B cell (primary cell): ENCODE data around the gene TNPO2. TPM values are rescaled to one million over a fixed set of nuclear protein-coding genes. Genes with fewer than 3 reads are reported as not detected.
A peak's percentile ranks its signal among the peaks of the same experiment; 100 is the strongest.

Source experiments
- ATAC-seq: fragments of 200-7000 bp; cut with Tn5 transposase; one replicate; pipeline ENCODE4 v1.10.0; 2021; ENCODE audit warnings: low read depth, mild to moderate bottlenecking, moderate number of reproducible peaks, moderate library complexity
- CTCF ChIA-PET: fragments of 350-600 bp; sonication (Branson Sonifier 250); formaldehyde crosslinking; loops from one replicate; lab custom pipeline; 2021; ENCODE audit warnings: antibody characterized with exemption, inconsistent platforms; lab: Charles Lee
- POLR2A ChIA-PET: fragments of 350-600 bp; sonication (Branson Sonifier 250); formaldehyde crosslinking; loops from one replicate; lab custom pipeline; 2021; ENCODE audit warnings: antibody characterized with exemption; lab: Charles Lee
- DNase-seq: peaks from one replicate; pipeline ENCODE4 v3.0.0; 2013
- H2AFZ ChIP-seq: 2 replicates; pipeline ENCODE4 v1.6.1; 2012; ENCODE audit warnings: mild to moderate bottlenecking, low read depth, low read length; ENCODE audit not compliant: insufficient read depth, poor library complexity, severe bottlenecking
- H3K27ac ChIP-seq, 2 donors: 1 replicate in 1 of 2; 2 replicates in 1 of 2; pipeline ENCODE4 v1.5.1; 2012 to 2013; ENCODE audit warnings: low read length in 2 of 2, mild to moderate bottlenecking in 2 of 2, moderate library complexity in 1 of 2
- H3K27me3 ChIP-seq, 4 experiments: fragments of 200-600 bp in 1 of 4; sonication (generic) in 1 of 4; replicated peaks in 1 of 4; 1 replicate in 2 of 4; 2 replicates in 2 of 4; pipeline versions ENCODE4 v1.6.1 to v1.7.0; 2013 to 2016; ENCODE audit warnings: low read length in 3 of 4, mild to moderate bottlenecking in 2 of 4, mixed read lengths in 1 of 4, moderate library complexity in 1 of 4; ENCODE audit not compliant: insufficient read depth in 4 of 4, control insufficient read depth in 3 of 4; ENCODE audit errors: control extremely low read depth in 1 of 4
- H3K36me3 ChIP-seq, 2 experiments: replicated peaks in 1 of 2; 1 replicate in 1 of 2; 2 replicates in 1 of 2; pipeline versions ENCODE4 v1.6.1 to v1.7.1; 2013; ENCODE audit warnings: low read length in 1 of 2; ENCODE audit not compliant: insufficient read depth in 2 of 2, control insufficient read depth in 1 of 2; ENCODE audit errors: control extremely low read depth in 1 of 2, extremely low read depth in 1 of 2
- H3K4me1 ChIP-seq, 2 donors: fragments of 200-600 bp in 1 of 2; sonication (generic) in 1 of 2; 1 replicate in 1 of 2; 2 replicates in 1 of 2; pipeline versions ENCODE4 v1.5.1 to v1.6.1; 2013 to 2017; ENCODE audit warnings: low read length in 2 of 2; ENCODE audit not compliant: control insufficient read depth in 2 of 2, insufficient read depth in 2 of 2
- H3K4me2 ChIP-seq: replicated peaks from 2 replicates; pipeline ENCODE3; 2012; ENCODE audit warnings: mild to moderate bottlenecking, low read depth, low read length; ENCODE audit not compliant: poor library complexity, severe bottlenecking
- H3K4me3 ChIP-seq, 5 experiments: fragments of 200-600 bp in 1 of 5; sonication (generic) in 1 of 5; 1 replicate in 3 of 5; 2 replicates in 2 of 5; pipeline versions ENCODE4 v1.5.1 to v1.7.0; 2011 to 2016; ENCODE audit warnings: low read length in 4 of 5, mild to moderate bottlenecking in 4 of 5, low read depth in 2 of 5, control low read depth in 1 of 5, moderate library complexity in 1 of 5; ENCODE audit not compliant: insufficient read depth in 1 of 5; ENCODE audit errors: control extremely low read depth in 1 of 5, extremely low read depth in 1 of 5
- H3K79me2 ChIP-seq: fragments of 200-600 bp; sonication (generic); one replicate; pipeline ENCODE4 v1.6.0; 2016; ENCODE audit warnings: low read length; ENCODE audit not compliant: control insufficient read depth, insufficient read depth
- H3K9ac ChIP-seq: fragments of 200-600 bp; sonication (generic); 2 replicates; pipeline ENCODE4 v1.6.1; 2017; ENCODE audit warnings: mild to moderate bottlenecking, low read length, moderate library complexity
- H3K9me3 ChIP-seq, 3 donors: one replicate each; pipeline versions ENCODE4 v1.6.1 to v1.7.1; 2013; ENCODE audit warnings: low read length in 2 of 3; ENCODE audit not compliant: control insufficient read depth in 2 of 3, insufficient read depth in 1 of 3; ENCODE audit errors: control extremely low read depth in 1 of 3
- H4K20me1 ChIP-seq: 2 replicates; pipeline ENCODE4 v1.6.0; 2012; ENCODE audit warnings: mild to moderate bottlenecking, low read length; ENCODE audit not compliant: insufficient read depth, control insufficient read depth, poor library complexity, severe bottlenecking
- H3K27ac Mint-ChIP-seq: one replicate; pipeline ENCODE4 v1.8.0; 2021; ENCODE audit warnings: mixed read lengths
- H3K27me3 Mint-ChIP-seq: one replicate; pipeline ENCODE4 v1.8.0; 2021; ENCODE audit warnings: mixed read lengths
- H3K4me1 Mint-ChIP-seq: one replicate; pipeline ENCODE4 v1.8.0; 2021; ENCODE audit warnings: mixed read lengths
- H3K4me3 Mint-ChIP-seq: one replicate; pipeline ENCODE4 v1.8.0; 2021; ENCODE audit warnings: mixed read lengths
- H3K9me3 Mint-ChIP-seq: one replicate; pipeline ENCODE4 v1.8.0; 2022; ENCODE audit warnings: mixed read lengths; ENCODE audit not compliant: insufficient read depth
- CTCF ChIP-seq: fragments of 200-600 bp; IDR thresholded peaks from one replicate; pipeline ENCODE4 v1.8.0; 2022; ENCODE audit warnings: antibody characterized with exemption, mild to moderate bottlenecking
- EZH2 ChIP-seq: IDR thresholded peaks from 2 replicates; pipeline ENCODE4 v1.6.1; 2012; ENCODE audit warnings: borderline replicate concordance, low read depth, mild to moderate bottlenecking, moderate library complexity, low read length; ENCODE audit not compliant: insufficient read depth, poor library complexity, severe bottlenecking
- WGBS: methylation state at CpG from one replicate; pipeline ENCODE4 v1.1.5; 2013; ENCODE audit warnings: missing lambda C conversion rate; ENCODE audit not compliant: insufficient coverage; 5-methylcytosine and 5-hydroxymethylcytosine counted together
- intact Hi-C: fragments of 100-400 bp; cut with micrococcal nuclease; formaldehyde crosslinking; loops from one replicate; pipeline ENCODE4 v1.10.0; 2022
- polyA plus RNA-seq: library from polyadenylated mRNA; depleted of rRNA; stranded (reverse); fragments of >200 nt; gene quantifications from 2 replicates; pipeline ENCODE4 v1.2.3, GENCODE V29; 2012
- total RNA-seq, 2 donors: library from RNA; stranded (reverse); fragments of 120-200 nt in 1 of 2; gene quantifications; 1 replicate in 1 of 2; 2 replicates in 1 of 2; pipeline versions ENCODE4 v1.2.3 to v1.2.4, GENCODE V29; 2013 to 2022

Gene TNPO2
- total and polyA plus RNA-seq, 2 donors (not counting 1 experiment from before 2014, with no cell fraction given), result 73.7 to 85.6 TPM

GRCh38 chr19:12670159-12670928 is 53.4 kb downstream of the TNPO2 start:
- Mint-ChIP-seq H3K27me3 (no peaks in the 10 kb centered on the region), H3K4me1 (peaks cover 50% of the 10 kb centered on the region), H3K27ac (peak overlapping the region; percentile 100), H3K9me3 (no peaks in the 10 kb centered on the region), H3K4me3 (peak overlapping the region; percentile 98)
- Histone ChIP-seq H3K27me3 (no peaks in the 10 kb centered on the region), H4K20me1 (peaks cover 32% of the 10 kb centered on the region), H3K79me2 (peaks cover 67% of the 10 kb centered on the region), H3K9ac (peak overlapping the region; percentile 97), H3K9me3 (no peaks in the 10 kb centered on the region), H3K4me3 (peak overlapping the region; percentile 75 to 99 (median 95)), H3K27ac (peak overlapping the region; percentile 90 to 99), H3K4me2 (peak overlapping the region; percentile 86), H3K4me1 (peaks cover 22 to 41% of the 10 kb centered on the region in 2 donors), H3K36me3 (peaks cover 1 to 26% of the 10 kb centered on the region in 2 experiments), H2AFZ (peak overlapping the region; percentile 97)
- 65% methylated on average over 22 of the region's 26 CpGs for WGBS
- TF ChIP-seq CTCF, result no peak
- TF ChIP-seq EZH2, result no peak
- CTCF ChIA-PET, result interaction anchor here (1.4 to 5.7 kb wide), 7 partner anchors 30 to 126 kb away, joined by 5 to 82 read pairs (median 9); partner anchors contain the start of gene TRIR
- intact Hi-C loops, result no loop called here
- POLR2A ChIA-PET, result no interaction called here
- no peak for ATAC-seq
- DNase-seq, result no peak
